ENCODE data around the gene SYNJ1. TPM values are rescaled to one million over a fixed set of nuclear protein-coding genes. Genes with fewer than 3 reads are reported as not detected.
"Not testable (repeated sequence)": the region's sequence is repeated elsewhere in the genome, so short reads cannot be mapped to it uniquely, and the experiment has no call there.

SYNJ1 gene
- total RNA-seq, 1 donor from 2014 or later: 24.8 TPM

DNA sequence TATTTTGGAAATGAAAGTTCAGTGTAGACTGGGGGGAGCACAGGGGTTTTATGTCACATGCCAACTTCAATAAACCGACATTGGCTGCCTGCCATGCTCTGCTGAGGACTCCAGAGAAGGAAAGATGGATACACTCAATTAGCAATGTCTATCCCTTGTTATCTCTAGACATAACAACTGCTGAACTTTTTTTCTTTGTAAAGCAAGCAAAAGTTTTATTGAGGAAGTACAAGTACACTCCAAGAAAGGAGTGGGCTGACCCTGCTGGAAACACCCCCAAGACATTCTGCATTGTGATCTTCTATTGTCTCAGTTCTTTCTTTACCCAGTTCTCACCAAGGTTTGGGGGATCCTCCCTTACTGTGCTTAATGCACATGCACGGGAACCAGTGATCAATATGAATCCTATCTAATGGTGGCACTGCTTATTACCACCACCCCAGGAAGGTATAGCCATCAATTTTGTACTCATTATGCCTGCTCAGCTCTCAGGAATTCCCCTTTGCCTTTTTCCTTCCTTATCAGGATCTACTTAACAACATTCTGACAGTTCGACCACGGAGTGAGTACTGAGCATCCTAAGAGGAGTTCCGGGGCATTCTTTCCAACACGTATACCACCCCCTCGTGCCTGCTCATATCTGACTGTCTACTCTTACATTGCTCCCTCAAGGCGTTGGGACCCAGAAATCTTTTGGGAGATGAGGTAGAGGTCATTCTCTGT lies 28.7 kb downstream of the SYNJ1 start:
- intact Hi-C loops (cut with micrococcal nuclease): no loop called here

DNA sequence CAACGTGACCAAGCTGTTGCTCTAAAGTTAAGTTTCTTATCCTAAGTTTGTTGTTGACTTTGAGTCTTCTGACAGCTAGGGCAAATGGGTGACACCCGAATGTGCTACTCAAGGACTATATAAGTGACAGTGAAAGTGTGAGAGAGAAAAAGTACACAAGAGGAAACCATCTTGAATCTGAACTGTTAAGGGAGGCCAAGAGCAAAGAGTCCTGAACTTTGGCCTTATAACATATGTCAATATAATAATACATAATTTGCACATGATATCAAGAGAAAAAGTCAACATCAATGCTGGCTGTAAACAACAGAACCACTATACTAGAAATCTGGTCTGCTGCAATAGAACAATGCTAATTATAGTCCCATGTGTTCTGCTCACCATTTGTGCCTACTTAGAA lies 29.5 kb downstream of the SYNJ1 start:
- intact Hi-C loops (cut with micrococcal nuclease): no loop called here

DNA sequence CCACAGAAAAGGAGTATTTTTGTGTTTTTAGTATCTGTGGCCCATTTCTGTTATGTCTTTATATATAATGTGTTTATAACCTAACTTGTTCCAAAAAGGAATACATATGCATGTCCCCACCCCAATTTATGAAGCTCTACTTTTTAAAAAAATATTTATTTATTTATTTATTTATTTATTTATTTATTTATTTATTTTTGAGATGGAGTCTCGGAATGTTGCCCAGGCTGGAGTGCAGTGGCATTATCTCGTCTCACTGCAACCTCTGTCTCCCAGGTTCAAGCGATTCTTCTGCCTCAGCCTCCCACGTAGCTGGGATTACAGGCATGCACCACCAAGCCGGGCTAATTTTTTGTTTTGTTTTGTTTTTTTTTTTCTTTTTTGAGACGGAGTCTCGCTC lies 32.3 kb downstream of the SYNJ1 start:
- intact Hi-C loops (cut with micrococcal nuclease): not testable (repeated sequence)

DNA sequence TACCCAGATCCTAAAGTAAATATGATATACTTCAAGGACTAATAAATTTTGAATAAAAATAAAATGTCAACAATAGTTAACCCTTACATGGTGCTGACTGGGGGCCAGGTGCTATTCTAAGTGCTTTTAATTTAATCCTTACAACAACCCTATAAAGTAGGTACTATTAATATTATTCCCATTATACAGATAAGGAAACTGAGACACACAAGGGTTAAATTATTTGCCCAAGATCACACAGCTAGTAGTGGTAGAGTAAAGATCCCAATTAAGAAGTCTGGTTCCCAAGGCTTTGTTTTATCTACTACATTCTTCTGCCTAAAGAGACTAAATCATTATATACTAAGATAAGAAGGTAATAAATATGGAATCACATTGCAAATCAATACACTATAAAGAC lies 34.2 kb downstream of the SYNJ1 start:
- intact Hi-C loops (cut with micrococcal nuclease): no loop called here

DNA sequence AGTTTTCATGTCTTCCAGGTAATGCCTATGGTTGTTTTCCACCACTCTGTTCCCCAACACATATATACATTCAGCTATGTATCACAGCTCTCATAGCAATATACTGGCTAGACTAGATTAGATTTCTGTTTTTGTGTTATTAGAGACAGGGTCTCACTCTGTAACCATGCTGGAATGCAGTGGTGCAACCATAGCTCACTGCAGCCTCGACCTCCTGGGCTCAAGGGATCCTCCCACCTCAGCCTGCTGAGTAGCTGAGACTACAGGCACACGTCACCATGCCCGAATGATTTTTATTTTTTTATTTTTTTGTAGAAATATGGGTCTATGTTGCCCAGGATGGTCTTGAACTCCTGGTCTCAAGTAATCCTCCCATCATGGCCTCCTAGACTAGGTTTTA lies 37.7 kb downstream of the SYNJ1 start:
- intact Hi-C loops (cut with micrococcal nuclease): no loop called here

DNA sequence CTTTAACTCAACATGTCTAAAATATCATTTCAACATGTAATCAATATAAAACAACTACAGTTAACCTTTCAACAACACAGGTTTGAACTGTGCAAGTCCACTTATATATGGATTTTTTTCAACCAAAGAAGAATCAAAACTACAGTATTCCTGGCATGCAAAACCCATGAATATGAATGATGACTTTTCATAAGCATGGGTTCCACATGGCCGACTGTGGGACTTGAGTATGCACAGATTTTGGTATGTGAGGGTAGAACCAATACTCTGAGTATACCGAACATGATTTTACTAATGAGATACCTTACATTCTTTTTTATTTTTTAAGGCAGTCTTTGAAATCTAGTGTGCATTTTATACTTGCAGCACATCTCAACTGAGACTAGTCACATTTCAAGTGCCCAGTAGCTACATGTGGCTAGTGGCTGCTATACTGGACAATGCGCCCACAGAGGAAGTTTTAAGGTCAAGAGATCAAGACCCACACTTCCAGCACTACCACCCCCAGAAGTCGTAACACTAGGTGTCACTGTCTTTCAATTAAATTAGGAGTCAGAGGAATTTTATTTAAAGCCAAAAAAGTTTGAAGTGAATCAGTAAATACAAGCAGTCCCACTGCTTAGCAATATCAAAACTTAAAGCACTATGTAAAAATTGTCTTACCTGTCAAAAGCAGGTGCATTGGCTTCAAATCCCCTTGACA lies 40.0 kb downstream of the SYNJ1 start:
- intact Hi-C loops (cut with micrococcal nuclease): loop anchor here (1.0 kb wide), 1 partner anchor 139 kb away; no protein-coding TSS in a partner anchor

- intact Hi-C loops (cut with micrococcal nuclease): no loop called here
Measured at GRCh38 chr21:32682696-32683474, 44.9 kb downstream of the SYNJ1 start.

DNA sequence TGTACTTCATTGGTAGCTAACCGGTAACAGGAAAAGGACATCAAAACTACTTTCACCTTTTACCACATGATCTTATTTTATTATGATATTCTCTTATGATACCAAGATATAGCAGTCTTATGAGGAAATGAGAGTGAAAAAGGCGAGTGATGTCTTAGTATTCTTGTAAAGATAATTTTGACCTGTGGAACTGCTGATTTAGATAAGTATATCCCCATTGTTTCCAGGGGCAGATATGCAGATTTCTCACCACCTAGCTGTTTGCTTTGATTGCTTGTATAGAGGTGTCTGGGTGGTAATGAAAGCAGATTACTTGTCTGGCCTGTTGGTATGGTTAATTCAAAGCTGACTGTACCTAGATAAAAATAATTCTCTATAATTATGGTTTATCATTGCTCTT lies 53.1 kb downstream of the SYNJ1 start:
- intact Hi-C loops (cut with micrococcal nuclease): no loop called here

DNA sequence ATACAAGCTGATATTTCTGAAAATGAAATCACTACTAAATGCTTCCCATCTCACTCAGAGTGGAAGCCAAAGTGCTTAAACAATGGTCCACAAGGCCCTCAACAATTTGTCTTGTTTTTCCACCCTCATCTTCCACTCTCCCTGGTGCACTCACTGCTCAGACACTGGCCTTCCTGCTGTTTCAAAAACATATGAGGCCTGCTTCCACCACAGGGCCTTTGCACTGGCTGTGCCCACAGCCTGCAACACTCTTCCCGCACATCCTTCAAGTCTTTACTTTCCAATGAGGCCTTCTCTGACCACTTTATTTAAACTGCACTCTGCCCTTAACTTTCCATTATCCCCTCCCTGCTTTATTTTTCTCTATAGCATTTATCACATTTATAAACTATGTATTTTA lies 53.8 kb downstream of the SYNJ1 start:
- intact Hi-C loops (cut with micrococcal nuclease): no loop called here

DNA sequence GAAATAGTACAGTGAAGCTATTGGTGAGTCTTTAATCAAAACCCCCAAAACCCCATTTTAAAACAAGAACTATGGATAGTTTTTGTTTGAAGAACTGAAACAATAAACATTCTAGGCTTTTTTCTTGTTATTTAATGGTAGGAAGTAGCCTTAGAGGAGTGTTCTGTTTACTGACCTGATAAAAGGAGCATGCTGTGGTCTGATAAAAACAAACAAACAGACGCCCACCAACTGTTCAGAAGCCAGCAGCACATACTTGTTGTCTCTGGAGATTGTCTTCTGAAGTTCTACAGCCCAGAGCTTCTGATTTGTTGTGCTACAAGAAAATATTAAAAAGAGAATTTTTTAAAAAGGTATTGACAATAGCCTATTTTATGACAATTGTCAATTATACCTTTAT lies 61.6 kb downstream of the SYNJ1 start:
- intact Hi-C loops (cut with micrococcal nuclease): no loop called here

DNA sequence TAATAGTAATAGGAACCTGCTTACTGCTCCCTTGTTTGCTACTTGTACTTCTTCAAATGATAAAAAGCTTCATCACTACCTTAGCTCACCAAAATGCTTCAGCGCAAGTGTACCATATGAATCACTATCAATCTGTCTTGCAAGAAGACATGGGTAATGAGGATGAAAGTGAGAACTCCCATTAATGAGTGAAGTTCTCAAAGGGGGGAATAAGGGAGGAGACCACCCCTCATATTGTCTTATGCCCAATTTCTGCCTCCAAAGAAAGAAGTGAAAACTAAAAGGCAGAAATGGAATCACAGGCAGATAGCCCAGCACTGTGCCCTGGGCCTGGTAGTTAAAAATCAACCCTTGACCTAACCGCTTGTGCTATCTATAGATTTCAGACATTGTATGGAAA lies 63.7 kb downstream of the SYNJ1 start:
- intact Hi-C loops (cut with micrococcal nuclease): not testable (repeated sequence)

DNA sequence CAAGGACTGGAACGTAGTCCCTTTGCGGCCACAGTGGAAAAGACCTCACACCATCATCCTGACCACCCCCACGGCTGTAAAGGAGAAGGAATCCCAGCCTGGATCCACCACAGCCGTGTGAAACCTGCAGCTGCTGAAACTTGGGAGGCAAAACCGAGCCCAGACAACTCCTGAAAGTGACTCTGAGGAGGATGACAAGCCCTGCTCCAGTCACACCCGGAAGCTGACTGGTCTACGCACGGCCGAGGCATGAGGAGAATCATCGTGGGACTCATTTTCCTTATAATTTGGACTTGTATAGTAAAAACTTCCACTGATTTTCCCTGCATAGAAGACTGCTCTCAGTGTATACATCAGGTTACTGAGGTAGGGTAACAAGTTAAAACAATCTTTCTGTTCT lies 65.8 kb downstream of the SYNJ1 start:
- intact Hi-C loops (cut with micrococcal nuclease): not testable (repeated sequence)

- intact Hi-C loops (cut with micrococcal nuclease): not testable (repeated sequence)
Measured at GRCh38 chr21:32661026-32661782, 66.6 kb downstream of the SYNJ1 start.

- intact Hi-C loops (cut with micrococcal nuclease): no loop called here
Measured at GRCh38 chr21:32658524-32658923, 69.3 kb downstream of the SYNJ1 start.

GRCh38 chr21:32653326-32653901 lies 74.4 kb downstream of the SYNJ1 start:
- intact Hi-C loops (cut with micrococcal nuclease): loop anchor here (1.0 to 5.0 kb wide), 6 partner anchors 74 to 544 kb away; partner anchors contain the start of gene SYNJ1

DNA sequence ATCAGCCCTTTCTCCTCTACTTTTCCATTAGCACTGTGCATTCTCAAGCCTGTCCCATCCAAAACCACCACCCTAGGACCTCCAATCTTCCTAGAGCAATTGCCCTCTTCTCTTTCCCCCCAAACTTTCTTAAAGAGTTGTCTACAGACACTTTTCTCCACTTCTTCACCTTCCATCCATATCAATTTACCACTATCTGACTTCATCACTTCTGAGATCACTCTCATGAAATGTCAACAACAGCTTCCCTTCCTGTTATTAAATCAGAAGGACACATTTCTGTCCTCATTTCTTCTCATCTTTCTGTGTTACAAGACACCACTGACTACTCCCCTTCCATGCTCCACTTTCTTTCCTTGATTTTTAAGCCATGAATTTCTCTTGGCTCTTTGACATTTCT lies 79.6 kb downstream of the SYNJ1 start:
- intact Hi-C loops (cut with micrococcal nuclease): no loop called here

GRCh38 chr21:32645261-32646182 lies 82.3 kb downstream of the SYNJ1 start:
- intact Hi-C loops (cut with micrococcal nuclease): no loop called here

DNA sequence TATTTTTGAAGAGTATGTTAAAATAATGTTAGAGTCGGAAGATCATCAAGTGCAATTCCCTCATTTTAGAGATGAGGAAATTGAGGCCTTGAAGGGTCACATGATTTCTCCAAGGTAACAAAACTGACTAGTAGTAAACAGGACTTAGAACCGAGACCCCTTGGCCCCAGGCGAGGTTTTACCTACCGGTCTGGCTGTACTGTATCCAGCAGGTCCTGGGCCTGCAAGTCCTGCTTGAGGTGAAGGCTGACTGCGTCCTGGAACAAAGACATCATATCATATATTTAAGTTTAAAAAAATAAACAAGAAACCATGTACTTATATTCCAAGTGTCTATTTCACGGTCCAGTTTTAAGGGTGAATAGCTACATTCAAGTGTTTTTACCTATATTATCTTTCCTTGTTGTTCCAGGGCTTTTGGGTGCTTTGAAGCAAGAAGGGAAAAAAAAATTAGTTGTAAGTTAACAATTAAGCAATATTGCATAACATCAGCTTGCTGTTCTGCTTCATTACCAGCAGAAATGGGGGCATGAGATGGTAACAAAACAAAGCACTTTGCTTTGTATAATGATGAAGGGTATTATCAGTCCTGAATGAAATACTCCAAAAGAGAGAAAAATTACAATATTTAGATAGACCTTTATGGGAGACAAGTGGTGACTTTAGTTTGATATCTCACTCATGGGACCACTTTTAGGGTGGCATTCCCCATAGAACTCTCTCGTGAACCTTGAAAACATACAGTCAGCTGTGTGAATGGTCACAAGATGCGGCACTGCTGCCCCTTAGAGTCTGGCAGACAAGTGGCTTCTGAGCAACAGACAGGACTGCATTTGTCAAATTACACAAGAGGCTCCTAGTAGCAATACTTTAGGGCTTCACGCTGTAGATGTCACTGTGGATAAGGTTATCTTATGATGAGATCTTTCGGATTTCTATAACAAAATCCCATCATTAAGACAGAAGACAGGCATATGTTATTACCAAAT lies 85.8 kb downstream of the SYNJ1 start:
- intact Hi-C loops (cut with micrococcal nuclease): no loop called here
